PC-9 (cell line): Measurements from ENCODE around the gene REG1B.
"Not testable (repeated sequence)": the region's sequence is repeated elsewhere in the genome, so short reads cannot be mapped to it uniquely, and the experiment has no call there.

Experiments used
- CTCF ChIP-seq: fragments of 200-600 bp; sonication (generic); conservative IDR thresholded peaks from 2 replicates; pipeline ENCODE4 v1.6.1; 2017; ENCODE audit warnings: mixed run types, antibody characterized with exemption, mild to moderate bottlenecking, moderate library complexity
- EZH2 ChIP-seq: fragments of 200-600 bp; sonication (generic); IDR thresholded peaks from 2 replicates; pipeline ENCODE4 v1.8.0; 2017; ENCODE audit warnings: antibody characterized with exemption, low read depth

- not testable (repeated sequence) for TF ChIP-seq EZH2, CTCF
These were observed 34.3 kb downstream of the REG1B start for GRCh38 chr2:79053486-79053885.
